ENCODE data around the gene HBZ. TPM values are rescaled to one million over a fixed set of nuclear protein-coding genes. Genes with fewer than 3 reads are reported as not detected.

HBZ gene
- total RNA-seq, 4 donors from 2014 or later, result 0.76 TPM; not detected in 3

- DNase-seq, result peak; percentile 53 to 67
- Histone ChIP-seq H3K4me3 (no peak overlapping the region), H3K27me3 (peaks cover 27 to 30% of the 10 kb centered on the region in 2 donors)
Observed at GRCh38 chr16:181565-182021, 29.1 kb downstream of the HBZ start.

GRCh38 chr16:183005-183404 lies 30.6 kb downstream of the HBZ start:
- intact Hi-C loops (cut with DNase I; ENCODE audit: low total_unique reads), result no loop called here
- no peak for TF ChIP-seq CTCF (IDR thresholded peaks at IDR 0.05)
- no peak for TF ChIP-seq POLR2A (IDR thresholded peaks at IDR 0.05)
- Histone ChIP-seq H3K4me3 (no peak overlapping the region), H3K36me3 (no peaks in the 10 kb centered on the region), H3K9me3 (no peaks in the 10 kb centered on the region), H3K27me3 (peaks cover 19 to 22% of the 10 kb centered on the region in 2 donors), H3K27ac (no peak overlapping the region), H3K4me1 (peaks cover 0 to 15% of the 10 kb centered on the region in 2 donors)
- no peak for DNase-seq

More at GRCh38 chr16:181565-182021, 29.1 kb downstream of the HBZ start:
- Histone ChIP-seq H3K9me3 (no peaks in the 10 kb centered on the region), H3K36me3 (no peaks in the 10 kb centered on the region), H3K4me1 (peaks cover 0 to 15% of the 10 kb centered on the region in 2 donors), H3K27ac (no peak overlapping the region)
- intact Hi-C loops (cut with DNase I; ENCODE audit: low total_unique reads), result no loop called here
- TF ChIP-seq POLR2A (IDR thresholded peaks at IDR 0.05), result no peak
- peak in 2 of 4 experiments; percentile 77 to 84 for TF ChIP-seq CTCF (IDR thresholded peaks at IDR 0.05)

GRCh38 chr16:185213-185612 lies 32.8 kb downstream of the HBZ start:
- Histone ChIP-seq H3K4me3 (no peak overlapping the region), H3K27ac (no peak overlapping the region), H3K9me3 (no peaks in the 10 kb centered on the region), H3K36me3 (no peaks in the 10 kb centered on the region), H3K4me1 (peaks cover 0 to 11% of the 10 kb centered on the region in 2 donors), H3K27me3 (peaks cover 0 to 5% of the 10 kb centered on the region in 2 donors)
- TF ChIP-seq CTCF (IDR thresholded peaks at IDR 0.05), result no peak
- no peak for TF ChIP-seq POLR2A (IDR thresholded peaks at IDR 0.05)
- no peak for DNase-seq
- intact Hi-C loops (cut with DNase I; ENCODE audit: low total_unique reads), result no loop called here

- intact Hi-C loops (cut with DNase I; ENCODE audit: low total_unique reads), result no loop called here
- H3K9me3 ChIP-seq, result no peaks in the 10 kb centered on the region
- no peak overlapping the region for H3K27ac ChIP-seq
- no peaks in the 10 kb centered on the region for H3K36me3 ChIP-seq
- H3K4me1 ChIP-seq, result peaks cover 0 to 7% of the 10 kb centered on the region in 2 donors
- no peak for TF ChIP-seq POLR2A (IDR thresholded peaks at IDR 0.05)
- TF ChIP-seq CTCF (IDR thresholded peaks at IDR 0.05), result no peak
- no peak for DNase-seq
- H3K27me3 ChIP-seq, result peaks cover 0 to 1% of the 10 kb centered on the region in 2 donors
- H3K4me3 ChIP-seq, result no peak overlapping the region
Observed at GRCh38 chr16:185691-186090, 33.2 kb downstream of the HBZ start.

GRCh38 chr16:187330-187729 lies 34.9 kb downstream of the HBZ start:
- intact Hi-C loops (cut with DNase I; ENCODE audit: low total_unique reads), result no loop called here
- H3K9me3 ChIP-seq, result no peaks in the 10 kb centered on the region
- no peak for DNase-seq
- no peak for TF ChIP-seq CTCF (IDR thresholded peaks at IDR 0.05)
- TF ChIP-seq POLR2A (IDR thresholded peaks at IDR 0.05), result no peak
- H3K27me3 ChIP-seq, result no peaks in the 10 kb centered on the region
- no peak overlapping the region for H3K27ac ChIP-seq
- H3K4me3 ChIP-seq, result no peak overlapping the region
- no peaks in the 10 kb centered on the region for H3K4me1 ChIP-seq
- H3K36me3 ChIP-seq, result no peaks in the 10 kb centered on the region

All from uterus (tissue), 4 donors.